K562 (cell line): Measurements from ENCODE around the gene MZB1. TPM values are rescaled to one million over a fixed set of nuclear protein-coding genes. Genes with fewer than 3 reads are reported as not detected.

Experiments used
- ARHGAP35 ChIP-seq: fragments of 450-650 bp; IDR thresholded peaks from 2 replicates; pipeline ENCODE4 v1.6.1; 2018; ENCODE audit not compliant: partially characterized antibody
- ELF2 ChIP-seq: fragments of 250-450 bp; sonication (Bioruptor Pico); IDR thresholded peaks from 2 replicates; pipeline ENCODE4 v1.5.0; 2021; ENCODE audit warnings: mild to moderate bottlenecking
- HSF4 ChIP-seq: fragments of 250-450 bp; sonication (Bioruptor Pico); IDR thresholded peaks from 2 replicates; pipeline ENCODE4 v2.1.2; 2022; ENCODE audit warnings: mild to moderate bottlenecking, moderate library complexity, borderline replicate concordance
- JUN ChIP-seq, 2 experiments: sonication (generic) in 1 of 2; formaldehyde crosslinking in 1 of 2; IDR thresholded peaks; 2 replicates each; pipeline versions ENCODE4 v1.6.1 to v1.8.0; 2012 to 2022; ENCODE audit warnings: borderline replicate concordance in 2 of 2, mild to moderate bottlenecking in 2 of 2, improper control_type of control experiment in 1 of 2, low read depth in 1 of 2, low read length in 1 of 2, missing genetic modification reagents in 1 of 2
- KDM4B ChIP-seq, 2 experiments: fragments of 450-650 bp in 1 of 2; sonication (generic) in 1 of 2; IDR thresholded peaks; 2 replicates each; pipeline ENCODE4 v1.6.1; 2016 to 2017; ENCODE audit warnings: borderline replicate concordance in 2 of 2, antibody characterized with exemption in 1 of 2, low read depth in 1 of 2, mild to moderate bottlenecking in 1 of 2
- MAFF ChIP-seq: IDR thresholded peaks from 2 replicates; pipeline ENCODE4 v1.6.1; 2012; ENCODE audit warnings: low read length, improper control_type of control experiment
- PHF21A ChIP-seq: fragments of 450-650 bp; IDR thresholded peaks from 2 replicates; pipeline ENCODE4 v1.6.1; 2017; ENCODE audit warnings: low read depth, borderline replicate concordance
- SIN3B ChIP-seq: fragments of 450-650 bp; IDR thresholded peaks from 2 replicates; pipeline ENCODE4 v1.6.1; 2017; ENCODE audit warnings: low read depth, mild to moderate bottlenecking, moderate library complexity
- SREBF2 ChIP-seq: sonication (generic); formaldehyde crosslinking; IDR thresholded peaks from 2 replicates; pipeline ENCODE4 v1.4.0; 2020; ENCODE audit warnings: mild to moderate bottlenecking, missing genetic modification reagents
- XRCC5 ChIP-seq: fragments of 200-400 bp; formaldehyde crosslinking; IDR thresholded peaks from 2 replicates; pipeline ENCODE4 v1.6.1; 2017; ENCODE audit warnings: low read depth, mild to moderate bottlenecking, low read length
- ZFP1 ChIP-seq: fragments of 450-650 bp; formaldehyde crosslinking; IDR thresholded peaks from 2 replicates; pipeline ENCODE4 v1.4.0; 2020; ENCODE audit warnings: mild to moderate bottlenecking, mixed read lengths
- polyA plus RNA-seq, 8 experiments: library from polyadenylated mRNA; depleted of rRNA in 4 of 8; stranded (reverse) in 5 of 8; unstranded in 3 of 8; fragments of >200 nt; fragmentation: Nextera tagmentation in 2 of 8; fragmentation: Illumina TruSeq in 1 of 8; extraction: Ambion mirVana in 2 of 8; extraction: Trizol in 1 of 8; gene quantifications; 2 replicates each; pipeline versions ENCODE4 v1.2.1 to v1.2.3, GENCODE V29; 2011 to 2014; ENCODE audit warnings: inconsistent platforms in 1 of 8, missing spikeins in 1 of 8
- total RNA-seq, 7 experiments: library from RNA; depleted of rRNA in 6 of 7; stranded (reverse); fragments of >200 nt in 6 of 7; fragmentation: Illumina TruSeq in 2 of 7; extraction: Trizol in 2 of 7; gene quantifications; 2 replicates each; pipeline versions ENCODE4 v1.2.1 to v1.2.3, GENCODE V29; 2011 to 2021; ENCODE audit warnings: low replicate concordance in 1 of 7
- TF ChIP-seq, protein P1 (sequence below): fragments of 250-450 bp; sonication (Bioruptor Pico); IDR thresholded peaks from 2 replicates; pipeline ENCODE4 v1.8.0; 2022; ENCODE audit warnings: inconsistent platforms, mild to moderate bottlenecking, moderate library complexity, borderline replicate concordance
- TF ChIP-seq, protein P2 (sequence below): sonication (generic); formaldehyde crosslinking; IDR thresholded peaks from 2 replicates; pipeline ENCODE4 v1.8.0; 2022; ENCODE audit warnings: mild to moderate bottlenecking, missing genetic modification reagents
- TF ChIP-seq, protein P3 (sequence below): sonication (generic); formaldehyde crosslinking; IDR thresholded peaks from 2 replicates; pipeline ENCODE4 v1.8.0; 2023; ENCODE audit warnings: missing genetic modification reagents, mild to moderate bottlenecking, borderline replicate concordance

The MZB1 gene
- total and polyA plus RNA-seq, 9 of the 15 experiments (the other 6 are each of a cell fraction or from before 2014, with no cell fraction given), result 0.13 to 0.31 TPM; not detected in 7

DNA sequence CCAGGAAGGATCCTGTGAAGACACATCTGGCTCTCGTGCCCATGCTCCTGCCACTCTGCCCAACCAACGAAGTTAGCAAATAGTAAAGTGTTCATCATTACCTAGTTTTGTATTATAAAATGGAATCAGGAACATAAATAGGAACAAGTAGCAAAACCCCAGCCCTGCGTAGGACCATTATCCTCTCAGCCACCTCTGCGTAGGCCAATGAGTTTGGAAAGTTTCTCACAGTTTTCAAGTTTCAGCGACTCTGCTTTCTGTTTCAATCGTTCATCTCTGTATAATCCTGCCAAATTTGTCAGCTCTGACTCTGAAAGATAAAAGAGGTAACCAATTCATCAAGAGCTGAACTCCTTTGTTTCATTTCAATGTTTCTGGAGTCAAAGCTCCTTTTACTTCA lies 24.2 kb upstream of the MZB1 start (continued):
- TF ChIP-seq JUN (IDR thresholded peaks at IDR 0.05; ENCODE audit: borderline replicate concordance, low read depth, low read length), result no peak
- no peak for TF ChIP-seq JUN (CRISPR knock-in tag; IDR thresholded peaks at IDR 0.05; ENCODE audit: borderline replicate concordance)
- TF ChIP-seq SREBF2 (CRISPR knock-in tag), result no peak
- TF ChIP-seq SIN3B, result no peak
- no peak for TF ChIP-seq PHF21A
- no peak for TF ChIP-seq KDM4B (IDR thresholded peaks at IDR 0.05; ENCODE audit: borderline replicate concordance in 2 of 2, low read depth in 1 of 2)
- no peak for TF ChIP-seq XRCC5
- TF ChIP-seq ZFP1 (CRISPR knock-in tag), result no peak
- TF ChIP-seq, protein P1, sequence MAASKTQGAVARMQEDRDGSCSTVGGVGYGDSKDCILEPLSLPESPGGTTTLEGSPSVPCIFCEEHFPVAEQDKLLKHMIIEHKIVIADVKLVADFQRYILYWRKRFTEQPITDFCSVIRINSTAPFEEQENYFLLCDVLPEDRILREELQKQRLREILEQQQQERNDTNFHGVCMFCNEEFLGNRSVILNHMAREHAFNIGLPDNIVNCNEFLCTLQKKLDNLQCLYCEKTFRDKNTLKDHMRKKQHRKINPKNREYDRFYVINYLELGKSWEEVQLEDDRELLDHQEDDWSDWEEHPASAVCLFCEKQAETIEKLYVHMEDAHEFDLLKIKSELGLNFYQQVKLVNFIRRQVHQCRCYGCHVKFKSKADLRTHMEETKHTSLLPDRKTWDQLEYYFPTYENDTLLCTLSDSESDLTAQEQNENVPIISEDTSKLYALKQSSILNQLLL (CRISPR knock-in tag), result no peak
- no peak for TF ChIP-seq ELF2 (CRISPR knock-in tag)
- TF ChIP-seq, protein P2, sequence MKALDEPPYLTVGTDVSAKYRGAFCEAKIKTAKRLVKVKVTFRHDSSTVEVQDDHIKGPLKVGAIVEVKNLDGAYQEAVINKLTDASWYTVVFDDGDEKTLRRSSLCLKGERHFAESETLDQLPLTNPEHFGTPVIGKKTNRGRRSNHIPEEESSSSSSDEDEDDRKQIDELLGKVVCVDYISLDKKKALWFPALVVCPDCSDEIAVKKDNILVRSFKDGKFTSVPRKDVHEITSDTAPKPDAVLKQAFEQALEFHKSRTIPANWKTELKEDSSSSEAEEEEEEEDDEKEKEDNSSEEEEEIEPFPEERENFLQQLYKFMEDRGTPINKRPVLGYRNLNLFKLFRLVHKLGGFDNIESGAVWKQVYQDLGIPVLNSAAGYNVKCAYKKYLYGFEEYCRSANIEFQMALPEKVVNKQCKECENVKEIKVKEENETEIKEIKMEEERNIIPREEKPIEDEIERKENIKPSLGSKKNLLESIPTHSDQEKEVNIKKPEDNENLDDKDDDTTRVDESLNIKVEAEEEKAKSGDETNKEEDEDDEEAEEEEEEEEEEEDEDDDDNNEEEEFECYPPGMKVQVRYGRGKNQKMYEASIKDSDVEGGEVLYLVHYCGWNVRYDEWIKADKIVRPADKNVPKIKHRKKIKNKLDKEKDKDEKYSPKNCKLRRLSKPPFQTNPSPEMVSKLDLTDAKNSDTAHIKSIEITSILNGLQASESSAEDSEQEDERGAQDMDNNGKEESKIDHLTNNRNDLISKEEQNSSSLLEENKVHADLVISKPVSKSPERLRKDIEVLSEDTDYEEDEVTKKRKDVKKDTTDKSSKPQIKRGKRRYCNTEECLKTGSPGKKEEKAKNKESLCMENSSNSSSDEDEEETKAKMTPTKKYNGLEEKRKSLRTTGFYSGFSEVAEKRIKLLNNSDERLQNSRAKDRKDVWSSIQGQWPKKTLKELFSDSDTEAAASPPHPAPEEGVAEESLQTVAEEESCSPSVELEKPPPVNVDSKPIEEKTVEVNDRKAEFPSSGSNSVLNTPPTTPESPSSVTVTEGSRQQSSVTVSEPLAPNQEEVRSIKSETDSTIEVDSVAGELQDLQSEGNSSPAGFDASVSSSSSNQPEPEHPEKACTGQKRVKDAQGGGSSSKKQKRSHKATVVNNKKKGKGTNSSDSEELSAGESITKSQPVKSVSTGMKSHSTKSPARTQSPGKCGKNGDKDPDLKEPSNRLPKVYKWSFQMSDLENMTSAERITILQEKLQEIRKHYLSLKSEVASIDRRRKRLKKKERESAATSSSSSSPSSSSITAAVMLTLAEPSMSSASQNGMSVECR (CRISPR knock-in tag), result no peak
- no peak for TF ChIP-seq MAFF
- TF ChIP-seq ARHGAP35, result no peak
- TF ChIP-seq, protein P3, sequence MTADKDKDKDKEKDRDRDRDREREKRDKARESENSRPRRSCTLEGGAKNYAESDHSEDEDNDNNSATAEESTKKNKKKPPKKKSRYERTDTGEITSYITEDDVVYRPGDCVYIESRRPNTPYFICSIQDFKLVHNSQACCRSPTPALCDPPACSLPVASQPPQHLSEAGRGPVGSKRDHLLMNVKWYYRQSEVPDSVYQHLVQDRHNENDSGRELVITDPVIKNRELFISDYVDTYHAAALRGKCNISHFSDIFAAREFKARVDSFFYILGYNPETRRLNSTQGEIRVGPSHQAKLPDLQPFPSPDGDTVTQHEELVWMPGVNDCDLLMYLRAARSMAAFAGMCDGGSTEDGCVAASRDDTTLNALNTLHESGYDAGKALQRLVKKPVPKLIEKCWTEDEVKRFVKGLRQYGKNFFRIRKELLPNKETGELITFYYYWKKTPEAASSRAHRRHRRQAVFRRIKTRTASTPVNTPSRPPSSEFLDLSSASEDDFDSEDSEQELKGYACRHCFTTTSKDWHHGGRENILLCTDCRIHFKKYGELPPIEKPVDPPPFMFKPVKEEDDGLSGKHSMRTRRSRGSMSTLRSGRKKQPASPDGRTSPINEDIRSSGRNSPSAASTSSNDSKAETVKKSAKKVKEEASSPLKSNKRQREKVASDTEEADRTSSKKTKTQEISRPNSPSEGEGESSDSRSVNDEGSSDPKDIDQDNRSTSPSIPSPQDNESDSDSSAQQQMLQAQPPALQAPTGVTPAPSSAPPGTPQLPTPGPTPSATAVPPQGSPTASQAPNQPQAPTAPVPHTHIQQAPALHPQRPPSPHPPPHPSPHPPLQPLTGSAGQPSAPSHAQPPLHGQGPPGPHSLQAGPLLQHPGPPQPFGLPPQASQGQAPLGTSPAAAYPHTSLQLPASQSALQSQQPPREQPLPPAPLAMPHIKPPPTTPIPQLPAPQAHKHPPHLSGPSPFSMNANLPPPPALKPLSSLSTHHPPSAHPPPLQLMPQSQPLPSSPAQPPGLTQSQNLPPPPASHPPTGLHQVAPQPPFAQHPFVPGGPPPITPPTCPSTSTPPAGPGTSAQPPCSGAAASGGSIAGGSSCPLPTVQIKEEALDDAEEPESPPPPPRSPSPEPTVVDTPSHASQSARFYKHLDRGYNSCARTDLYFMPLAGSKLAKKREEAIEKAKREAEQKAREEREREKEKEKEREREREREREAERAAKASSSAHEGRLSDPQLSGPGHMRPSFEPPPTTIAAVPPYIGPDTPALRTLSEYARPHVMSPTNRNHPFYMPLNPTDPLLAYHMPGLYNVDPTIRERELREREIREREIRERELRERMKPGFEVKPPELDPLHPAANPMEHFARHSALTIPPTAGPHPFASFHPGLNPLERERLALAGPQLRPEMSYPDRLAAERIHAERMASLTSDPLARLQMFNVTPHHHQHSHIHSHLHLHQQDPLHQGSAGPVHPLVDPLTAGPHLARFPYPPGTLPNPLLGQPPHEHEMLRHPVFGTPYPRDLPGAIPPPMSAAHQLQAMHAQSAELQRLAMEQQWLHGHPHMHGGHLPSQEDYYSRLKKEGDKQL, result no peak
- TF ChIP-seq HSF4, result no peak
